K562 (cell line): ENCODE results near the gene IL17RC. TPM values are rescaled to one million over a fixed set of nuclear protein-coding genes. Genes with fewer than 3 reads are reported as not detected.

Source experiments
- ATAC-seq: fragments of 200-7000 bp; cut with Tn5 transposase; 3 replicates; pipeline ENCODE4 v1.9.1; 2020; ENCODE audit warnings: moderate library complexity
- BruUV-seq: library from RNA; stranded (reverse); fragments of 400-500 nt; replicated peaks from 2 replicates; lab custom pipeline; 2021; lab: Mats Ljungman, UMichigan
- CTCF ChIA-PET: fragments of 300-600 bp; formaldehyde crosslinking; extraction: SDS; loops from one replicate; lab custom pipeline; 2021; ENCODE audit warnings: low intra/inter-chr PET ratio; lab: Yijun Ruan, JAX
- POLR2A ChIA-PET: fragments of 300-600, 350-650 bp; sonication (Branson Sonifier 250); formaldehyde crosslinking; extraction: SDS; loops from one replicate; lab custom pipeline; 2021; ENCODE audit warnings: antibody characterized with exemption, inconsistent platforms; lab: Yijun Ruan, JAX
- DNase-seq, 4 experiments: peaks; one replicate each; pipeline versions ENCODE4 v3.0.0 to v3.0.0-alpha.2; 2011 to 2018; ENCODE audit warnings: low spot score in 3 of 4, mixed read lengths in 3 of 4; ENCODE audit errors: extremely low read depth in 1 of 4
- FAIRE-seq: peaks from 2 replicates; lab custom pipeline; 2011; peaks lifted over from hg19 to GRCh38; lab: Jason Lieb, UNC
- H2AFZ ChIP-seq: 2 replicates; pipeline ENCODE4 v1.6.0; 2011; ENCODE audit warnings: low read depth, low read length, control low read depth, inconsistent platforms
- H3K27ac ChIP-seq: fragments of 200-600 bp; 3 replicates; pipeline ENCODE4 v1.8.0; 2011; ENCODE audit warnings: low read depth, mild to moderate bottlenecking, control low read depth, inconsistent platforms, low read length, moderate library complexity, mixed read lengths; ENCODE audit errors: extremely low read depth
- H3K27me3 ChIP-seq, 2 experiments: fragments of 300-600 bp in 1 of 2; 2 replicates in 1 of 2; 3 replicates in 1 of 2; pipeline versions ENCODE4 v1.6.0 to v1.8.0; 2011; ENCODE audit warnings: inconsistent platforms in 2 of 2, low read length in 2 of 2, mild to moderate bottlenecking in 1 of 2, mixed read lengths in 1 of 2, moderate library complexity in 1 of 2; ENCODE audit not compliant: control insufficient read depth in 2 of 2, insufficient read depth in 2 of 2
- H3K36me3 ChIP-seq: fragments of 300-600 bp; 3 replicates; pipeline ENCODE4 v1.8.0; 2011; ENCODE audit warnings: mild to moderate bottlenecking, low read length, inconsistent platforms; ENCODE audit not compliant: control insufficient read depth, insufficient read depth
- H3K4me1 ChIP-seq, 2 experiments: fragments of 200-600 bp in 1 of 2; replicated peaks in 1 of 2; 2 replicates in 1 of 2; 3 replicates in 1 of 2; pipeline versions ENCODE4 v1.5.1 to v1.8.0; 2011; ENCODE audit warnings: inconsistent platforms in 2 of 2, low read length in 2 of 2, mild to moderate bottlenecking in 1 of 2, mixed read lengths in 1 of 2, moderate library complexity in 1 of 2; ENCODE audit not compliant: control insufficient read depth in 2 of 2, insufficient read depth in 2 of 2
- H3K4me2 ChIP-seq: 2 replicates; pipeline ENCODE4 v1.6.1; 2011; ENCODE audit warnings: low read length, control low read depth, inconsistent platforms, mixed read lengths; ENCODE audit not compliant: insufficient read depth
- H3K4me3 ChIP-seq: fragments of 200-600 bp; sonication (generic), shearing (Covaris generic); 2 replicates; pipeline ENCODE4 v1.5.1; 2016; ENCODE audit warnings: control low read depth, inconsistent platforms
- H3K79me2 ChIP-seq: fragments of 200-600 bp; 3 replicates; pipeline ENCODE4 v1.8.0; 2011; ENCODE audit warnings: low read length, inconsistent platforms; ENCODE audit not compliant: control insufficient read depth, insufficient read depth
- H3K9ac ChIP-seq, 2 experiments: 2 replicates each; pipeline versions ENCODE4 v1.6.0 to v1.6.1; 2011; ENCODE audit warnings: low read depth in 2 of 2, low read length in 2 of 2, control low read depth in 1 of 2, inconsistent platforms in 1 of 2, mild to moderate bottlenecking in 1 of 2, mixed read lengths in 1 of 2; ENCODE audit not compliant: insufficient read depth in 1 of 2
- H3K9me1 ChIP-seq: one replicate; pipeline ENCODE4 v1.6.0; 2011; ENCODE audit warnings: inconsistent platforms, mild to moderate bottlenecking, low read length, moderate library complexity; ENCODE audit not compliant: control insufficient read depth, insufficient read depth
- H3K9me3 ChIP-seq: replicated peaks from 2 replicates; pipeline ENCODE4 v1.5.1; 2011; ENCODE audit warnings: low read depth, low read length, inconsistent platforms; ENCODE audit not compliant: control insufficient read depth, insufficient read depth
- H4K20me1 ChIP-seq: replicated peaks from 2 replicates; pipeline ENCODE4 v1.6.1; 2011; ENCODE audit warnings: low read length, inconsistent platforms, mixed read lengths; ENCODE audit not compliant: control insufficient read depth, insufficient read depth
- ARID1B ChIP-seq: fragments of 450-650 bp; IDR thresholded peaks from 2 replicates; pipeline ENCODE4 v1.6.1; 2016; ENCODE audit warnings: antibody characterized with exemption, mild to moderate bottlenecking, inconsistent platforms
- ARID3A ChIP-seq: IDR thresholded peaks from 2 replicates; pipeline ENCODE4 v1.6.1; 2012; ENCODE audit warnings: low read depth, low read length, improper control_type of control experiment, borderline replicate concordance
- BCOR ChIP-seq: fragments of 450-650 bp; IDR thresholded peaks from 2 replicates; pipeline ENCODE4 v1.6.1; 2016
- BHLHE40 ChIP-seq: IDR thresholded peaks from 2 replicates; pipeline ENCODE4 v1.6.1; 2011; ENCODE audit warnings: low read length, improper control_type of control experiment
- BRCA1 ChIP-seq, 2 experiments: fragments of 450-650 bp in 1 of 2; sonication (generic) in 1 of 2; formaldehyde crosslinking in 1 of 2; IDR thresholded peaks; 2 replicates each; pipeline versions ENCODE4 v1.5.0 to v1.6.1; 2017 to 2020; ENCODE audit warnings: mild to moderate bottlenecking in 1 of 2, missing genetic modification reagents in 1 of 2
- JUN ChIP-seq, 2 experiments: sonication (generic) in 1 of 2; formaldehyde crosslinking in 1 of 2; IDR thresholded peaks; 2 replicates each; pipeline versions ENCODE4 v1.6.1 to v1.8.0; 2012 to 2022; ENCODE audit warnings: borderline replicate concordance in 2 of 2, mild to moderate bottlenecking in 2 of 2, improper control_type of control experiment in 1 of 2, low read depth in 1 of 2, low read length in 1 of 2, missing genetic modification reagents in 1 of 2
- NFXL1 ChIP-seq: fragments of 450-650 bp; formaldehyde crosslinking; IDR thresholded peaks from 2 replicates; pipeline ENCODE4 v1.4.0; 2021; ENCODE audit warnings: mild to moderate bottlenecking
- POLR2A ChIP-seq: fragments of 450-650 bp; conservative IDR thresholded peaks from 2 replicates; pipeline ENCODE4 v1.6.1; 2016
- RBM25 ChIP-seq: fragments of 200-400 bp; formaldehyde crosslinking; IDR thresholded peaks from 2 replicates; pipeline ENCODE4 v1.6.1; 2018; ENCODE audit warnings: low read length, low read depth, moderate library complexity; ENCODE audit not compliant: severe bottlenecking
- SOX6 ChIP-seq: fragments of 450-650 bp; IDR thresholded peaks from 2 replicates; pipeline ENCODE4 v1.6.1; 2014; ENCODE audit warnings: mild to moderate bottlenecking
- SUPT5H ChIP-seq: fragments of 450-650 bp; IDR thresholded peaks from 2 replicates; pipeline ENCODE4 v1.6.1; 2016
- TCF3 ChIP-seq: sonication (generic); formaldehyde crosslinking; IDR thresholded peaks from 2 replicates; pipeline ENCODE4 v1.4.0; 2020; ENCODE audit warnings: mild to moderate bottlenecking, missing genetic modification reagents
- TEAD4 ChIP-seq, 2 experiments: sonication (generic) in 1 of 2; formaldehyde crosslinking in 1 of 2; IDR thresholded peaks; 2 replicates each; pipeline versions ENCODE4 v1.6.1 to v1.8.0; 2012 to 2022; ENCODE audit warnings: borderline replicate concordance in 1 of 2, inconsistent platforms in 1 of 2, low read length in 1 of 2, mild to moderate bottlenecking in 1 of 2, missing genetic modification reagents in 1 of 2
- ZC3H4 ChIP-seq: sonication (generic); formaldehyde crosslinking; IDR thresholded peaks from 2 replicates; pipeline ENCODE4 v1.9.0; 2021; ENCODE audit warnings: missing genetic modification reagents, borderline replicate concordance
- ZFP36 ChIP-seq: fragments of 150-350 bp; IDR thresholded peaks from 2 replicates; pipeline ENCODE4 v1.6.1; 2018; ENCODE audit warnings: low read length, low read depth; ENCODE audit not compliant: partially characterized antibody
- ZNF263 ChIP-seq: sonication (generic); formaldehyde crosslinking; IDR thresholded peaks from 2 replicates; pipeline ENCODE4 v1.8.0; 2022; ENCODE audit warnings: mild to moderate bottlenecking, missing genetic modification reagents, borderline replicate concordance
- WGBS: fragments of 100-300 bp; shearing (Covaris generic); methylation state at CpG from one replicate; pipeline ENCODE4 v1.1.6; 2016; ENCODE audit warnings: low coverage, mixed read lengths; ENCODE audit not compliant: insufficient coverage; ENCODE audit errors: missing lambda C conversion rate; 5-methylcytosine and 5-hydroxymethylcytosine counted together
- in situ Hi-C: fragments of 300-500 bp; cut with MboI; formaldehyde crosslinking; loops from 4 replicates; pipeline ENCODE4 v1.15.0; 2018; ENCODE audit warnings: inconsistent platforms, mixed read lengths
- intact Hi-C: fragments of 100-400 bp; cut with micrococcal nuclease; formaldehyde crosslinking; loops from 2 replicates; pipeline ENCODE4 v1.14.2; 2022
- polyA plus RNA-seq, 8 experiments: library from polyadenylated mRNA; depleted of rRNA in 4 of 8; stranded (reverse) in 5 of 8; unstranded in 3 of 8; fragments of >200 nt; fragmentation: Nextera tagmentation in 2 of 8; fragmentation: Illumina TruSeq in 1 of 8; extraction: Ambion mirVana in 2 of 8; extraction: Trizol in 1 of 8; gene quantifications; 2 replicates each; pipeline versions ENCODE4 v1.2.1 to v1.2.3, GENCODE V29; 2011 to 2014; ENCODE audit warnings: inconsistent platforms in 1 of 8, missing spikeins in 1 of 8
- total RNA-seq, 7 experiments: library from RNA; depleted of rRNA in 6 of 7; stranded (reverse); fragments of >200 nt in 6 of 7; fragmentation: Illumina TruSeq in 2 of 7; extraction: Trizol in 2 of 7; gene quantifications; 2 replicates each; pipeline versions ENCODE4 v1.2.1 to v1.2.3, GENCODE V29; 2011 to 2021; ENCODE audit warnings: low replicate concordance in 1 of 7
- TF ChIP-seq, protein P1 (sequence below), 3 experiments: fragments of 200-800 bp in 1 of 3; sonication (Bioruptor generic) in 1 of 3; sonication (generic) in 1 of 3; formaldehyde crosslinking in 1 of 3; IDR thresholded peaks; 2 replicates each; pipeline versions ENCODE4 v1.6.1 to v1.8.0; 2016 to 2022; ENCODE audit warnings: mild to moderate bottlenecking in 2 of 3, missing compliant biosample characterization in 2 of 3, missing genetic modification characterization in 2 of 3, missing genetic modification reagents in 1 of 3
- TF ChIP-seq, protein P2 (sequence below): fragments of 450-650 bp; formaldehyde crosslinking; IDR thresholded peaks from 2 replicates; pipeline ENCODE4 v1.4.0; 2022; ENCODE audit warnings: missing genetic modification characterization

IL17RC gene
- total and polyA plus RNA-seq, 9 of the 15 experiments (the other 6 are each of a cell fraction or from before 2014, with no cell fraction given), result 0.15 to 11.4 (median 7.1) TPM; not detected in 1

DNA sequence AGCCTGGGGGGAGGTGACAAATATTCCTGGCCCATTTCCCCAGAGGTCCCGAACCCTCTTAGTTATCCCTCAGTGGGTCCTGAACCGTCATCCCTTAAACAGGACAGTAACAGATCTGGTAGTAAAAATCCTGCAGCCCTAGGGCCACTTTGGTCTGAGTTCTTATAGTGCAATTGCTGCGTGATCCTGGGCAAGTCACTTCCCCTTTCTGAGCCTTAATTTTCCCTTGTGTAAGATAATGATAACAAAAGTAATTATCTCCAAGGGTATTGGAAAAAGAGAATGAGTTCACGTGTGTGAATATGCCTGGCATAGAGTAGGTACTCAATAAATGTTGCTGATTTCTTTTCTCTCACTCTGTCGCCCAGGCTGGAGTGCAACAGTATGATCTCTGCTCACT lies 29.4 kb upstream of the IL17RC start:
- Histone ChIP-seq H3K9me1 (no peaks in the 10 kb centered on the region), H3K9me3 (no peaks in the 10 kb centered on the region), H2AFZ (0 out of 2 replicates have a peak overlapping the region, but pooled peaks have one; percentile 1), H3K27me3 (no peaks in the 10 kb centered on the region), H3K9ac (no peak overlapping the region), H3K36me3 (peaks cover 9% of the 10 kb centered on the region), H3K27ac (no peak overlapping the region), H4K20me1 (no peaks in the 10 kb centered on the region), H3K79me2 (peaks cover 22% of the 10 kb centered on the region), H3K4me2 (no peak overlapping the region; the same call in 1 of the 2 replicates), H3K4me1 (peaks cover 21 to 35% of the 10 kb centered on the region in 2 experiments), H3K4me3 (no peak overlapping the region)
- POLR2A ChIA-PET, result interaction anchor here (1.1 kb wide), 1 partner anchor 45 kb away, joined by 5 read pairs; no protein-coding TSS in a partner anchor
- no peak for DNase-seq
- intact Hi-C loops, result no loop called here
- FAIRE-seq, result no peak
- no TSS peak for BruUV-seq
- CTCF ChIA-PET, result no interaction called here
- in situ Hi-C loops, result no loop called here
- WGBS, result 28% methylated on average over 5 of the region's 5 CpGs
- no peak for ATAC-seq
- peak; percentile 45; the same call in 1 of the 2 replicates for TF ChIP-seq SOX6
- TF ChIP-seq ARID1B, result 0 out of 2 replicates have a peak, but pooled peaks have one; percentile 13
- TF ChIP-seq BCOR, result peak; percentile 64; the same call in 1 of the 2 replicates
- peak; percentile 41; the same call in 1 of the 2 replicates for TF ChIP-seq ZNF263 (CRISPR knock-in tag)
- peak; percentile 77 for TF ChIP-seq ZFP36
- TF ChIP-seq POLR2A, result no peak
- TF ChIP-seq ZC3H4 (CRISPR knock-in tag), result no peak
- TF ChIP-seq, protein P1, sequence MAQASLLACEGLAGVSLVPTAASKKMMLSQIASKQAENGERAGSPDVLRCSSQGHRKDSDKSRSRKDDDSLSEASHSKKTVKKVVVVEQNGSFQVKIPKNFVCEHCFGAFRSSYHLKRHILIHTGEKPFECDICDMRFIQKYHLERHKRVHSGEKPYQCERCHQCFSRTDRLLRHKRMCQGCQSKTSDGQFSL (CRISPR knock-in tag; IDR thresholded peaks at IDR 0.05), result peak; percentile 12; the same call in 1 of the 2 replicates
- TF ChIP-seq, protein P1 (tag; IDR thresholded peaks at IDR 0.05), result no peak
- TF ChIP-seq SUPT5H, result no peak
- peak; percentile 43 for TF ChIP-seq RBM25
- TF ChIP-seq JUN (IDR thresholded peaks at IDR 0.05; ENCODE audit: borderline replicate concordance, low read depth, low read length), result no peak
- TF ChIP-seq JUN (CRISPR knock-in tag; IDR thresholded peaks at IDR 0.05; ENCODE audit: borderline replicate concordance), result no peak
- TF ChIP-seq TEAD4 (IDR thresholded peaks at IDR 0.05; ENCODE audit: low read length), result 0 out of 2 replicates have a peak, but pooled peaks have one; percentile 15
- no peak for TF ChIP-seq TEAD4 (CRISPR knock-in tag; IDR thresholded peaks at IDR 0.05; ENCODE audit: borderline replicate concordance)
- TF ChIP-seq BRCA1 (IDR thresholded peaks at IDR 0.05), result no peak
- TF ChIP-seq BRCA1 (CRISPR knock-in tag; IDR thresholded peaks at IDR 0.05), result no peak
- TF ChIP-seq ARID3A, result no peak
- TF ChIP-seq NFXL1 (CRISPR knock-in tag), result no peak
- TF ChIP-seq, protein P2, sequence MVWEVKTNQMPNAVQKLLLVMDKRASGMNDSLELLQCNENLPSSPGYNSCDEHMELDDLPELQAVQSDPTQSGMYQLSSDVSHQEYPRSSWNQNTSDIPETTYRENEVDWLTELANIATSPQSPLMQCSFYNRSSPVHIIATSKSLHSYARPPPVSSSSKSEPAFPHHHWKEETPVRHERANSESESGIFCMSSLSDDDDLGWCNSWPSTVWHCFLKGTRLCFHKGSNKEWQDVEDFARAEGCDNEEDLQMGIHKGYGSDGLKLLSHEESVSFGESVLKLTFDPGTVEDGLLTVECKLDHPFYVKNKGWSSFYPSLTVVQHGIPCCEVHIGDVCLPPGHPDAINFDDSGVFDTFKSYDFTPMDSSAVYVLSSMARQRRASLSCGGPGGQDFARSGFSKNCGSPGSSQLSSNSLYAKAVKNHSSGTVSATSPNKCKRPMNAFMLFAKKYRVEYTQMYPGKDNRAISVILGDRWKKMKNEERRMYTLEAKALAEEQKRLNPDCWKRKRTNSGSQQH (CRISPR knock-in tag), result no peak
- TF ChIP-seq BHLHE40, result peak; percentile 39; the same call in 1 of the 2 replicates
- peak; percentile 19; the same call in 1 of the 2 replicates for TF ChIP-seq TCF3 (CRISPR knock-in tag)
